Stimulated activated naive CD8-positive, alpha-beta T cell treated with anti-CD3 and anti-CD28 coated beads, Interleukin-15, amount 100 ng/mL, for 72 hours (primary cell): ENCODE data around the gene LASP1NB.
A peak's percentile ranks its signal among the peaks of the same experiment; 100 is the strongest.

Experiments
- ATAC-seq: fragments of 150-1000 bp; cut with Tn5 transposase; 2 replicates; pipeline ENCODE4 v1.10.0; 2021; ENCODE audit warnings: mild to moderate bottlenecking, moderate library complexity
- DNase-seq, 2 donors: peaks; one replicate each; pipeline ENCODE4 v3.0.0; 2021 to 2022
- H3K27ac Mint-ChIP-seq, 2 donors: one replicate each; pipeline ENCODE4 v1.8.0; 2022; ENCODE audit warnings: mild to moderate bottlenecking in 2 of 2, mixed read lengths in 2 of 2, moderate library complexity in 2 of 2
- H3K27me3 Mint-ChIP-seq: one replicate; pipeline ENCODE4 v1.8.0; 2022; ENCODE audit warnings: mixed read lengths
- H3K4me1 Mint-ChIP-seq: one replicate; pipeline ENCODE4 v1.8.0; 2022; ENCODE audit warnings: mild to moderate bottlenecking, mixed read lengths
- H3K4me3 Mint-ChIP-seq, 2 donors: one replicate each; pipeline ENCODE4 v1.8.0; 2022; ENCODE audit warnings: mild to moderate bottlenecking in 2 of 2, mixed read lengths in 2 of 2, moderate library complexity in 1 of 2
- H3K9me3 Mint-ChIP-seq, 2 donors: one replicate each; pipeline ENCODE4 v1.8.0; 2022; ENCODE audit warnings: mixed read lengths in 2 of 2

LASP1NB gene

DNA sequence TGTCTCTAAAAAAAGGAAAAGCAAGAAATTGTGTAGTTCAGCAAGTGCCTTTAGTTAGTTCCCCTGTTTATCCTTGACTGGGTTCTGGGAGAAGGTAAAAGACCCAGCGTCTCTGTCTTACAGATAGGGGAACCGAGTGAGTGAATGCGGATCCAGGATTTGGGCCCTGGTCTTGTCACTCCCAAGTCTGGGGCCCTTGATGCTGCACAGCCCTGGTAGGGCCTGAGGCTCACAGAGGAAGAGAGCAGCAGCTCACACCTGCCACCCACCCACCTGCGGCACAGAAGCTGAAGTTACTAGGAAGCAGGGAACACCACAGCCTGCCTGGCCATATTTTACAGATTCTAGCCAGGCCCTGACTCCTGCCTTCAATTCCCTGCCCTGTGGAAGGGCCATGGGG lies 33.3 kb upstream of the LASP1NB start:
- H3K4me1 Mint-ChIP-seq = peaks cover 96% of the 10 kb centered on the region
- H3K4me3 Mint-ChIP-seq = peak overlapping the region in 1 of 2 donors; percentile 44
- no peak for ATAC-seq

DNA sequence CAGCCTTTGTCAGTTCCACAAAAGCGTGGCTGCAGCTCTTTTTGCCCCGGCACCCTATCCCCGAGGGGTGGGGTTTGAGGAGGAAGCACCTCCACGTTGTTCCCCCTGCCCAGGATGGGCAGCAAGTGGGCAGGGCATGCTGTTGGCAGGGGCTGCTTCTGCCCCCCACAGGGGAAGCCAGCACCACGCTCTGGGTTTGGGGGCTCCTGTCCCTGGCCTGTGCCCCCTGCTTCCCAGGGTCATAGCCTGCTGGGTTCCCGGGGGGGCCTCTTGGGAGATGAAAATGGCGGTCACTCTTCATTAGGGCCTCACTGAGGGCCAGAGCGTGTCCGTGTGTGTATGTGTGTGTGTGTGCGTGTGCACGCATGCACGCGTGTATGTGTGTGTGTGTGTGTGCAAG lies 32.8 kb upstream of the LASP1NB start:
- no peak for ATAC-seq

More for the DNA sequence above, 33.3 kb upstream of the LASP1NB start:
- no peak for DNase-seq
- Mint-ChIP-seq H3K27me3 (no peaks in the 10 kb centered on the region), H3K27ac (no peak overlapping the region), H3K9me3 (no peaks in the 10 kb centered on the region)

DNA sequence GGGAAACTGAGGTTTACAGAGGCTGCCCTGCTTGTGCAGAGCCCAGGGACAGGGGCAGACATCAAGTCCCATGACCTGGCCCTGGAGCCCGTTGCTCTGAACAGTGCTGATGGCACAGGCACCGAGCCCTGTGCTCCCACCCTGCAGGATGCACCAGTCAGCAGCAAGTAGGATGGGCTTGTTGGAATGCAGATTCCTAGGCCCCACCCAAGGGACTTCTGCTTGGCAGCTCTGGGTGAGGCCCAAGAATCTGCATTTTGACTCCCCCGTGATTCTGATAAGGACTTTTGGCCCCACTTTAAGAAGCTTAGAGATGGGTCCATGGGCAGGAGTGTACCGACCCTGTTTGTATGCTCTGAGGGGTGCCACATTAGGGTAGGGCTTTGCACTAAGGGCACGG lies 32.3 kb upstream of the LASP1NB start:
- H3K4me1 Mint-ChIP-seq = peaks cover 96% of the 10 kb centered on the region
- ATAC-seq (peak; percentile 19), DNase-seq (no peak)
- no peaks in the 10 kb centered on the region for H3K9me3 Mint-ChIP-seq
- H3K4me3 Mint-ChIP-seq = peak overlapping the region; percentile 19 to 44
- peak overlapping the region in 1 of 2 donors; percentile 54 for H3K27ac Mint-ChIP-seq
- H3K27me3 Mint-ChIP-seq = no peaks in the 10 kb centered on the region

More for the DNA sequence above, 32.8 kb upstream of the LASP1NB start:
- Mint-ChIP-seq H3K4me3 (peak overlapping the region; percentile 15 to 44), H3K9me3 (no peaks in the 10 kb centered on the region), H3K4me1 (peaks cover 96% of the 10 kb centered on the region), H3K27ac (peak overlapping the region in 1 of 2 donors; percentile 54), H3K27me3 (no peaks in the 10 kb centered on the region)
- DNase-seq = no peak

DNA sequence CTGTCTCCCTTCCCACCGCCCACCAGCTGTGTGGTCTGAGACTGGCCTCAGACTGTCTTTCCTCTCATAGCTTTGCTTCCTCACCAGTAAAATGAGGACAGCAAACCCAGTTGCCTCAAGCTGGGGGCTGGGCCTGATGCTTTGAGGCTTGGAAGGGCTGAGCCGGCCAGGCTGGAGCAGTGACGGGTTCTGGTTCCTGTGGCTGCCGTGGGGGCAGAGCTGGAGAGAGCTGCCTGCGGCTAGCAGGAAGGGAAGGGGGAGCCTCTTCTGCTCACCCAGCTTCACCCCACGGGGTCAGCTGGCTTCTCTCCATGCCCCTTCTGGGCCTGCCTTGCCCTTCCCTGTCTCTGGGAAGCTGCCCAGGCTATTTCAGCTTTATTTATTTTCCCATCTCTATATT lies 31.8 kb upstream of the LASP1NB start:
- Mint-ChIP-seq H3K27ac (peak overlapping the region; percentile 74 to 80), H3K4me1 (peaks cover 96% of the 10 kb centered on the region), H3K9me3 (no peaks in the 10 kb centered on the region), H3K4me3 (peak overlapping the region; percentile 40 to 67), H3K27me3 (no peaks in the 10 kb centered on the region)
- peak; percentile 65 for ATAC-seq
- DNase-seq = peak in 1 of 2 donors; percentile 57

DNA sequence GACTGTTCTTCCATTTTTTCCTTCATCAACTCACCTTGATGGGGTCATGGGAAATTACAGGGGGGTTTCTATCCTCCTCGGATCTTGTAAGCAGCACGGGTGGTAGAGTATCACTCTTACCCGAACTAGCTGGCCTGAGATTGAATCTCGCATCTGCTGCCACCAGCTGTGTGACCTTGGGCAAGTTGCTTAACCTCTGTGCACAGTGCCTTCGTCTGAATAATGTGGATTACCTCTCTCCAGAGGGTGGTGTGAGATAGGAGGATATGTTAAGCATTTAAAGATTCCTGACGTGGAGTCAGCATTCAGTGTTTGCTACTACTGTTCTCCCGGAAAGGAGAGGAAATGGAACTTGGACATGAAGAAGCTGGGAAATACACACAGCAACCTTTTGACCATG lies 31.1 kb upstream of the LASP1NB start:
- peak overlapping the region in 1 of 2 donors; percentile 67 for H3K4me3 Mint-ChIP-seq
- H3K27me3 Mint-ChIP-seq = no peaks in the 10 kb centered on the region
- H3K4me1 Mint-ChIP-seq = peaks cover 96% of the 10 kb centered on the region
- peak overlapping the region; percentile 31 to 74 for H3K27ac Mint-ChIP-seq
- no peak for DNase-seq
- no peak for ATAC-seq
- no peaks in the 10 kb centered on the region for H3K9me3 Mint-ChIP-seq

DNA sequence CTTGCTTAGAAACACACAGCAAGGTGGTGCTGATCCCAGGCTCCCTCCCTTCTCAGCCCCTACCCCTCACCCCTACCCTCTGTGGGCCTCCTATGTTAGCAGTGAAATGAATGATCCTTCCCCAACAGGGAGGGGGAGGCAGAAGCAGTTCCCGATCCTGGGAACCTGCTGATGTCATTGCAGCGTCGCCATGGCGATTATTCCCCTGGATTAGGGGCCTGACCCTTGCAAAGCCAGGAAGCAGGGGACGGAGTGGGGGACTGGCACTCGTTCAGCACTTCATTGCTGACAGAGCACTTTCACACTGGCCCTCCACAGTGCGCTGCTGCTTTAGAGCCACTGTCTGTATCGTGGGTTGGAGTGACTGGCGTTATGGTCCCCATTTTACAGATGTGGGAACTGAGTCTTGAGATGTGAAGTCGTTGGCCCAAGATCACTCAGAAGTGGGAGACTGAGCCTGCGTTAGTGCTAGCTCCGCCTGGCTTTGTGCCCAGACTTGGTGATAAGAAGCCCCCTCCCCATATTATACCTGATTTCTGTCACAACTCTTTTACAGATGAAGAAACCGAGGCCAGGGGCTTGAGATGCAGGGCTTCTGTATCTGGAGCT lies 29.0 kb upstream of the LASP1NB start:
- DNase-seq (no peak), ATAC-seq (no peak)
- H3K9me3 Mint-ChIP-seq = no peaks in the 10 kb centered on the region
- H3K4me3 Mint-ChIP-seq = peak overlapping the region in 1 of 2 donors; percentile 9
- no peaks in the 10 kb centered on the region for H3K27me3 Mint-ChIP-seq
- H3K4me1 Mint-ChIP-seq = peaks cover 94% of the 10 kb centered on the region
- H3K27ac Mint-ChIP-seq = peak overlapping the region; percentile 46 to 71

DNA sequence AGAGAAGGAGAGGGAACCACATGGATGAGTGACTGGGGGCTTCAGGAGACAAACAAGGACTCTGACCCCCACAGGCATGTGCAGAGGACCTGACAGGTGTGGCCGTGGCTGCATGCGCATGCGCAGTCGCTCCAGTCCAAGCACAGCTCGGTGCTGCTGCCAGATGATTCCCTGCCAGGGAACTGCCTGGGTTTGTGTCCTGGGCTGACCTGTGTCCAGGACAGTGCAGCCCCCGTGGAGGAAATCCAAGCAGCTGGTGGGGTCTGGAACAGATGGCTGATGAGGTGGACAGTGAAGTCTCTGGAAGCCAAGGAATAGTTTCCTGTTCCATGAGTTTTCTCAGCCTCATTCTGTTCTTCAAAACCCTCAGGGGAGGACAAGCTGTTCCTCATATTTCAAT lies 28.2 kb upstream of the LASP1NB start:
- DNase-seq (no peak), ATAC-seq (no peak)
- Mint-ChIP-seq H3K4me1 (peaks cover 94% of the 10 kb centered on the region), H3K27ac (peak overlapping the region; percentile 74 to 96), H3K4me3 (peak overlapping the region; percentile 87 to 88), H3K9me3 (no peaks in the 10 kb centered on the region), H3K27me3 (no peaks in the 10 kb centered on the region)

DNA sequence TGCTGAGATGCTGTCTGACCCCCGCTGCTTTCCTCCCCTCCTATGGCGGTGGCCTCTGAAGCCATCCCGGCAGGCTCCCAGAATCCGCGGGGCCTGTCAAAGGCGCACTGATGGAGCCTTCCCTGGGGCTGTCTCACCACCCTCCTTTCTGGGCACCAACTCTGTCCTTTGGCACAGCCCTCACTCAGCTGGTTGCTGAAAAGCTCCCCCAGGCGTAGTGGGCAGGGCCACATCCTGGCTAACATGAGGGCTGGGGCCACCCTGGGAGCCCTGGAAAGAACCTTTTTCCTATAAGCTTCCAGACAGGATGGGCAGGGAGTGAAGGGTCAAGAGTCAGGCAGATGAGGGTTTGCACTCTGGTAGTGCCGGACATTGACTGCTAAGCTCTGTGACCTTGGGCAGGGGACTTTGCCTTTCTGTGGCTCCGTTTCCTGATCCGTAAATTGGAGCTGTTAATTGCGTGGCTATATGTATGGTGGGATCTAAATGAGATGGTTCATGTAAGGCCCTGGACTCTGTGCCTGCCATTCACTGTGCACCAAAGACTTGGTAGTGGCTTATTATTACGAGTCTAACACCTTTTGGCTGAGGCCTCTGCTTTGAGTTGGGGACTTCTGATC lies 27.6 kb upstream of the LASP1NB start:
- no peaks in the 10 kb centered on the region for H3K9me3 Mint-ChIP-seq

DNA sequence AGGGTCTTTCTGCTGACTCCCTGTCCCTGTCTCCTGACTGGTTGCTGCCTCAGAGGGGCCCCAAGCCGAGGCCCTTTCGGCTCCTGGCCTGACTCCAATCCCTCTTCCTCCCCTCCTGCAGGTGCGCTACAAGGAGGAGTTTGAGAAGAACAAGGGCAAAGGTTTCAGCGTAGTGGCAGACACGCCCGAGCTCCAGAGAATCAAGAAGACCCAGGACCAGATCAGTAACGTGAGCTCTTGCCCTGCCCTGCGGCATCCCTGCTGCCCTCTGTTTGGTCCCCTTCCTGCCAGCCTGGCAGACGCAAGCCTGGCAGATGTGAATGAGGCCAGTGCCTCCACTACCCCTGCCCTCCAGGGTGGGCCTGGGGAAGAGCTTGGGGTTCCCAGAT lies 27.1 kb upstream of the LASP1NB start:
- H3K4me1 Mint-ChIP-seq = peaks cover 89% of the 10 kb centered on the region
- DNase-seq = peak; percentile 55 to 57
- H3K27ac Mint-ChIP-seq = peak overlapping the region; percentile 83 to 96

More for the DNA sequence above, 27.6 kb upstream of the LASP1NB start:
- Mint-ChIP-seq H3K27me3 (no peaks in the 10 kb centered on the region), H3K4me3 (peak overlapping the region; percentile 87 to 88), H3K4me1 (peaks cover 89% of the 10 kb centered on the region), H3K27ac (peak overlapping the region; percentile 83 to 96)
- ATAC-seq (peak; percentile 0), DNase-seq (no peak)

DNA sequence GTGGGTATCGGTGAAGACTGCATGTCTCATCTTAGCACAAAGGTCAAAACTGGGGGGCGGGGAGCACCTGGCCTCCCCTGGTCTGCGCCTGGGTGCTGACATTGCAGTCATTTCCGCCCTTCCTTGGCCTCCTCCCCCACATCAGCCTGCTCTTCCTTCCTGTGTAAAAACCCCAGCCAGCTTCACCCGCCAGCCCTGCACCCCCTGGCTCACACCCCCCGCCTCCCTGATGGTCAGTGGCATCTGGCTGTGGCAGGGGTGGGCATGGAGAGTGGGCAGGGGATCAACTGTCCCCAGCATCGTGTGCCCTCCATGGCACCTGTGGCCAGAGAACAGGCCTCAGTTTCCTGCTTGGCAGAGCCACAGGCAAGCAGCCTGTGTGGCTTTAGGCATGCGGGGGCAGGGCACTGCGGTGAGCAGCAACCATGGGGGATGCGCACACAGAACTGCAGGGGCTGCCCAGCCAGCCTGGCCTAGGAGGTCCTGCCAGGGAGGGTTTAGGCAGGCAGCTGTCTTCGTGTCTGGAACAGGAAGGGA lies 26.5 kb upstream of the LASP1NB start:
- Mint-ChIP-seq H3K9me3 (no peaks in the 10 kb centered on the region), H3K27ac (peak overlapping the region; percentile 83 to 96), H3K27me3 (no peaks in the 10 kb centered on the region), H3K4me3 (peak overlapping the region; percentile 87 to 88), H3K4me1 (peaks cover 87% of the 10 kb centered on the region)
- ATAC-seq (peak; percentile 92), DNase-seq (peak; percentile 86 to 92)

More for the DNA sequence above, 27.1 kb upstream of the LASP1NB start:
- Mint-ChIP-seq H3K27me3 (no peaks in the 10 kb centered on the region), H3K9me3 (no peaks in the 10 kb centered on the region), H3K4me3 (peak overlapping the region; percentile 87 to 88)
- peak; percentile 49 for ATAC-seq

DNA sequence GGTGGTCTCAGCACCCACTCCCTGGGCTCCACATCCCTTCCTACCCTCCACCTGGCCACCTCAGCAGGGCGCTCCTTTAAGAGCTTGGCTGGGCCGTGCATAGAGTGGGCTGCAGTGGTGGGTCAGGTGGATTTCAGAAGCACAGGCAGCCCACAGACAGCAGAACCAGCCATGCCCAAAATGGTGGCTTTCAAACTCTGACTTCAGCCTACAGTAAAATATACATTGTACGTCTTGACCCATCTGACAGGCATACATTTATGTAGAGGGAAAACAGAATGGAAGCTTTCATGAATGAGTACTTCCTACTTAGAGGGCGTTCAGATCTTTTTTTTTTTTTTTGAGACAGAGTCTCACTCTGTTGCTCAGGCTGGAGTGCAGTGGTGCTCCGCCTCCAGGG lies 26.0 kb upstream of the LASP1NB start:
- DNase-seq (no peak), ATAC-seq (peak; percentile 29)
- Mint-ChIP-seq H3K27me3 (no peaks in the 10 kb centered on the region), H3K4me1 (peaks cover 81% of the 10 kb centered on the region), H3K4me3 (peak overlapping the region; percentile 87 to 88), H3K9me3 (no peaks in the 10 kb centered on the region), H3K27ac (peak overlapping the region; percentile 68 to 83)

DNA sequence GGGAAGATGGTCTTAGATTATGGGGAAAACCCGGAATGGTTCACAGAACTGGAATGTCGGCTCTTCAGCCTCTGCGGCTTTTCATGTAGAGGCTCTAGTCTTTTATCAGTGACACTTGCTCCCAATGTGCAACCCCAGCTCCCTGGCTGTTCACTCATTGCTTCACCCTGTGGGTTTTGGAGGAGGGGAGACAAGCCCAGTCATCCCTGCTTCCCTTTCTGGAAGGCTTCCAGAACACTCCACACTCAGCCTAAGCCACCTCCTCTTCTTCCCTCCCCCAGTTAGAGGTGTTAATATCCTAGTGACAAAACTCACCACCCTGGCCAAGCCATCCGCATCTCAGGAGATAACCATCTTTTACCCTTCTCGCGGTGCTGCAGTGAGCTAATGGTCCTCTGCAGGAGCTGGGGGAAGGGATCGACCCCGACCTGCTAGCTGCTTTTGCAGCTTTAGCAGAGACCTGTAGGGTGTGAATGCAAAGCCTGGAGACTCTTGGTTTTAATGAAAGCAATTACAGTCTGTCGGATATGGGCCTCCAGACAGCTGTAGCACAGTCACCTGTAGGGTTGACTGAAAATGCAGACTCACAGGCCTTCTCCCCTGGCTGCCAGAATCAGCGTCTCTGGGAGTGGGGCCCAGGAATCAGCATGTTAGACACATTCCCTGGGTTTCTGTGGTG lies 24.3 kb upstream of the LASP1NB start:
- peak overlapping the region in 1 of 2 donors; percentile 55 for H3K4me3 Mint-ChIP-seq
- H3K27ac Mint-ChIP-seq = peak overlapping the region in 1 of 2 donors; percentile 80
- no peaks in the 10 kb centered on the region for H3K27me3 Mint-ChIP-seq
- H3K4me1 Mint-ChIP-seq = peaks cover 79% of the 10 kb centered on the region
- H3K9me3 Mint-ChIP-seq = no peaks in the 10 kb centered on the region
- no peak for DNase-seq
- no peak for ATAC-seq

DNA sequence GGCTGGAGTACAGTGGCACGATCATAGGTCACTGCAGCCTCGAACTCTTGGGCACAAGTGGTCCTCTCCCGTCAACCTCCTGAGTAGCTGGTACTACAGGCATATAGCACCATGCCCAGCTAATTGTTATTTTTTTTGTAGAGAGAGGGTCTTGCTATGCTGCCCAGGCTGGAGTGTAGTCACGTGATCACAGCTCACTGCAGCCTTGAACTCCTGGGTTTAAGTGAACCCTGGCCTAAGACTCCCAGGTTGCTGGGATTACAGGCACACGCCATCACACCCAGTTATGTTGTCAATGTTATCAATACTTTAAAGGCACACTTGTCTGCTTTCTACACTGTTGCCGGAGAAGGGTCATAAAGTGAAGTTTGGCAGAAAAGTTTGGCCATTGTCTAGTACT lies 22.0 kb upstream of the LASP1NB start:
- Mint-ChIP-seq H3K4me3 (no peak overlapping the region), H3K27me3 (no peaks in the 10 kb centered on the region), H3K27ac (peak overlapping the region in 1 of 2 donors; percentile 85), H3K9me3 (no peaks in the 10 kb centered on the region), H3K4me1 (peaks cover 79% of the 10 kb centered on the region)
- no peak for DNase-seq
- ATAC-seq = no peak

DNA sequence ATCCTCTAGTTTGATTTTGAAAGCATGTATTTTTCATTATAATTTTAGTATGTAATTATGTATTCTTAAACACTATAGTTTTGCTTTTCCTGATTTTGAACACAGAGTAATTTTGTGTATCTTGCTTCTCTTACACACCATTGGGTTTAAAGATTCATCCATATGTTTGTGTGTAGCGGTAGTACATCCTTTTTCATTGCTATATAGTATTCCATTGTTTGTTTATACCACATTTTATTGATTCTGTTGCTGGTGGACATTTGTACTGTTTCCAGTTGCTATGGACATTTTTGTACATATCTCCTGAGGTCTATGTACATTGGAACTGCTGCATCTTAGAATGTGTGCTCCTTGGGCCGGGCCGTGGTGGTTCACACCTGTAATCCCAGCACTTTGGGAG lies 20.5 kb upstream of the LASP1NB start:
- no peak for ATAC-seq
- H3K4me3 Mint-ChIP-seq = no peak overlapping the region
- no peaks in the 10 kb centered on the region for H3K27me3 Mint-ChIP-seq
- no peaks in the 10 kb centered on the region for H3K9me3 Mint-ChIP-seq
- DNase-seq = no peak
- no peak overlapping the region for H3K27ac Mint-ChIP-seq
- H3K4me1 Mint-ChIP-seq = peaks cover 74% of the 10 kb centered on the region

DNA sequence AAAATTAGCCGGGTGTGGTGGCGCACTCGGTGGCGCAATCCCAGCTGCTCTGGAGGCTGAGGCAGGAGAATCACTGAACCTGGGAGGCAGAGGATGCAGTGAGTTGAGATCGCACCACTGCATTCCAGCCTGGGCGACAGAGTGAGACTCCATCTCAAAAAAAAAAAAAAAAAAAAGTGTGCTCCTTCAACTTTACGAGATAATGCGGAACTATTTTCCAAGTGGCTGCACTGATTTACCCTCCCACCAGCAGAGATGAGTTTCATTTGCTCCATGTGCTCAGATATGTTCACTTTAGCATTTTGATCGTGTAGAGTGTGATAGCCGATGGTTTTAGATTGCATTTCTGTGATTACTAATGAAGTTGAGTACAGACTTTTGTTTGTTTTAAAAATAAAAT lies 20.0 kb upstream of the LASP1NB start:
- Mint-ChIP-seq H3K27me3 (no peaks in the 10 kb centered on the region), H3K27ac (peak overlapping the region in 1 of 2 donors; percentile 57), H3K9me3 (no peaks in the 10 kb centered on the region), H3K4me1 (peaks cover 72% of the 10 kb centered on the region), H3K4me3 (no peak overlapping the region)
- DNase-seq (no peak), ATAC-seq (no peak)
